Ovary (tissue), 3 donors: Measurements from ENCODE around the gene RNF144B.

ENCODE experiments used
- CTCF ChIP-seq, 3 donors: fragments of 450-650 bp in 2 of 3; fragments of 200-600 bp in 1 of 3; IDR thresholded peaks; one replicate each; pipeline versions ENCODE4 v1.5.1 to v1.8.0; 2016 to 2022; ENCODE audit warnings: antibody characterized with exemption in 3 of 3, mild to moderate bottlenecking in 1 of 3
- EP300 ChIP-seq: sonication (generic); formaldehyde crosslinking; IDR thresholded peaks from one replicate; pipeline ENCODE4 v1.6.1; 2017; ENCODE audit warnings: antibody characterized with exemption
- donor health status: DM: no; HTN: no; CAD: no.

- no peak for TF ChIP-seq CTCF (IDR thresholded peaks at IDR 0.05)
- TF ChIP-seq EP300 = no peak
Observed at GRCh38 chr6:18388271-18388670, 1.1 kb downstream of the RNF144B start.
